Inferior parietal cortex (tissue), 1 donor: ENCODE data around the gene PACSIN1.
"Not testable (repeated sequence)": the region's sequence is repeated elsewhere in the genome, so short reads cannot be mapped to it uniquely, and the experiment has no call there.

Experiments used
- DNase-seq: peaks from one replicate; pipeline ENCODE4 v3.0.0-alpha.2; 2016; ENCODE audit errors: extremely low spot score

Gene PACSIN1

GRCh38 chr6:34485321-34486060, 19.6 kb downstream of the PACSIN1 start:
- DNase-seq: no peak

- DNase-seq: no peak
Measured at GRCh38 chr6:34486106-34486740, 20.3 kb downstream of the PACSIN1 start.

GRCh38 chr6:34486886-34487285, 21.0 kb downstream of the PACSIN1 start:
- not testable (repeated sequence) for DNase-seq

- no peak for DNase-seq
Measured at GRCh38 chr6:34487536-34487935, 21.7 kb downstream of the PACSIN1 start.

GRCh38 chr6:34489207-34489805, 23.4 kb downstream of the PACSIN1 start:
- no peak for DNase-seq

GRCh38 chr6:34490390-34491090, 24.7 kb downstream of the PACSIN1 start:
- no peak for DNase-seq

- no peak for DNase-seq
Measured at GRCh38 chr6:34491091-34491430, 25.2 kb downstream of the PACSIN1 start.

GRCh38 chr6:34493344-34493743, 27.5 kb downstream of the PACSIN1 start:
- no peak for DNase-seq

- peak; percentile 53 for DNase-seq
Measured at GRCh38 chr6:34494973-34495372, 29.1 kb downstream of the PACSIN1 start.

- no peak for DNase-seq
Measured at GRCh38 chr6:34496103-34496685, 30.3 kb downstream of the PACSIN1 start.

GRCh38 chr6:34497411-34497810, 31.5 kb downstream of the PACSIN1 start:
- DNase-seq: no peak

- no peak for DNase-seq
Measured at GRCh38 chr6:34506718-34507117, 40.8 kb downstream of the PACSIN1 start.

GRCh38 chr6:34508425-34508824, 42.5 kb downstream of the PACSIN1 start:
- no peak for DNase-seq

GRCh38 chr6:34509782-34510181, 43.9 kb downstream of the PACSIN1 start:
- no peak for DNase-seq

GRCh38 chr6:34510299-34510698, 44.4 kb downstream of the PACSIN1 start:
- no peak for DNase-seq

- no peak for DNase-seq
Measured at GRCh38 chr6:34511214-34511914, 45.5 kb downstream of the PACSIN1 start.

- no peak for DNase-seq
Measured at GRCh38 chr6:34511915-34512737, 46.2 kb downstream of the PACSIN1 start.

- DNase-seq: no peak
Measured at GRCh38 chr6:34512738-34513115, 46.9 kb downstream of the PACSIN1 start.

GRCh38 chr6:34513646-34514045, 47.8 kb downstream of the PACSIN1 start:
- no peak for DNase-seq

GRCh38 chr6:34514112-34514511, 48.2 kb downstream of the PACSIN1 start:
- no peak for DNase-seq
